ENCODE measurements around the gene RAB3GAP1.

DNA sequence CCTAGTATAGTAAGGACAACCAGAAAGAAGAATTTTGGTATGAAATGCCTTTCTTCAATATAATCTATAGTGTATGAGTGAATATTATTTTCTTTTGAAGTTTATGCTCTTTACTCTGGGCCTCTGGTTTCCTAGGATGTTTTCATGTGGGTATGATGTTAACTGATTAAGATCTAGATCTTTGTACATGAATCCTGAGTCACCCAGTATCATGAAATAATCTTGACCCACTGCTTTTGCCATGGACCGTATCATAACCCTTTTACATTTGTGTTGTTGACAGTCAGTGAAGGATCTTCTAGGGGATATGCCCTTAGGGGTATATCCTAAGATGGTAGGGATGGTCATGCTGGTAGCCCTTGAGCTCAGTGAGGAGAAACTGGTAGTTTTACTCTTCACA lies 100.3 kb downstream of the RAB3GAP1 start:
- no peak for TF ChIP-seq EZH2 (IDR thresholded peaks at IDR 0.05; ENCODE audit: low read length, unreplicated experiment)
- TF ChIP-seq, protein P1, sequence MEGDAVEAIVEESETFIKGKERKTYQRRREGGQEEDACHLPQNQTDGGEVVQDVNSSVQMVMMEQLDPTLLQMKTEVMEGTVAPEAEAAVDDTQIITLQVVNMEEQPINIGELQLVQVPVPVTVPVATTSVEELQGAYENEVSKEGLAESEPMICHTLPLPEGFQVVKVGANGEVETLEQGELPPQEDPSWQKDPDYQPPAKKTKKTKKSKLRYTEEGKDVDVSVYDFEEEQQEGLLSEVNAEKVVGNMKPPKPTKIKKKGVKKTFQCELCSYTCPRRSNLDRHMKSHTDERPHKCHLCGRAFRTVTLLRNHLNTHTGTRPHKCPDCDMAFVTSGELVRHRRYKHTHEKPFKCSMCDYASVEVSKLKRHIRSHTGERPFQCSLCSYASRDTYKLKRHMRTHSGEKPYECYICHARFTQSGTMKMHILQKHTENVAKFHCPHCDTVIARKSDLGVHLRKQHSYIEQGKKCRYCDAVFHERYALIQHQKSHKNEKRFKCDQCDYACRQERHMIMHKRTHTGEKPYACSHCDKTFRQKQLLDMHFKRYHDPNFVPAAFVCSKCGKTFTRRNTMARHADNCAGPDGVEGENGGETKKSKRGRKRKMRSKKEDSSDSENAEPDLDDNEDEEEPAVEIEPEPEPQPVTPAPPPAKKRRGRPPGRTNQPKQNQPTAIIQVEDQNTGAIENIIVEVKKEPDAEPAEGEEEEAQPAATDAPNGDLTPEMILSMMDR (conservative IDR thresholded peaks at IDR 0.05; ENCODE audit: low read depth, low read length) = no peak
